HCT116 (cell line): Measurements from ENCODE around the gene SLC25A28. TPM values are rescaled to one million over a fixed set of nuclear protein-coding genes. Genes with fewer than 3 reads are reported as not detected.

Experiments used
- ATAC-seq: fragments of 200-7000 bp; cut with Tn5 transposase; 2 replicates; pipeline ENCODE4 v1.9.1; 2020; ENCODE audit warnings: mild to moderate bottlenecking, moderate library complexity
- BruUV-seq: library from RNA; stranded (reverse); fragments of 400-500 nt; replicated peaks from 2 replicates; lab custom pipeline; 2021; lab: Mats Ljungman, UMichigan
- CTCF ChIA-PET: fragments of 300-600 bp; sonication (Branson Sonifier 250); formaldehyde crosslinking; loops from one replicate; lab custom pipeline; 2021; ENCODE audit warnings: antibody characterized with exemption; lab: Charles Lee
- POLR2A ChIA-PET: fragments of 300-600, 350-600 bp; sonication (Branson Sonifier 250); formaldehyde crosslinking; loops from one replicate; lab custom pipeline; 2021; ENCODE audit warnings: antibody characterized with exemption; lab: Charles Lee
- RAD21 ChIA-PET, 2 experiments: fragments of 300-600 bp; sonication (Branson Sonifier 250); formaldehyde crosslinking; loops; one replicate each; lab custom pipeline; 2023; ENCODE audit warnings: low total read pairs in 2 of 2; ENCODE audit not compliant: uncharacterized antibody in 2 of 2, unreplicated experiment in 2 of 2, low non-redundant PET in 1 of 2; lab: Charles Lee
- DNase-seq: peaks from one replicate; pipeline ENCODE4 v3.0.0-alpha.2; 2010; ENCODE audit warnings: low read depth, low spot score
- H2AFZ ChIP-seq: fragments of 200-600 bp; shearing (Covaris generic), sonication (generic); 2 replicates; pipeline ENCODE4 v1.6.1; 2017; ENCODE audit warnings: low read depth, mixed run types, mixed read lengths, antibody characterized with exemption, low read length; ENCODE audit not compliant: poor library complexity, severe bottlenecking
- H3K27ac ChIP-seq: 2 replicates; pipeline ENCODE4 v1.5.1; 2012; ENCODE audit warnings: low read depth, low read length
- H3K27me3 ChIP-seq: fragments of 200-600 bp; sonication (generic); 2 replicates; pipeline ENCODE4 v1.6.1; 2016; ENCODE audit warnings: mixed run types, low read length, mixed read lengths; ENCODE audit not compliant: insufficient read depth
- H3K36me3 ChIP-seq, 2 experiments: fragments of 200-500 bp in 1 of 2; fragments of 200-600 bp in 1 of 2; sonication (Bioruptor generic) in 1 of 2; sonication (generic) in 1 of 2; 2 replicates each; pipeline versions ENCODE4 v1.5.1 to v1.6.1; 2014 to 2016; ENCODE audit warnings: low read length in 2 of 2, inconsistent platforms in 1 of 2, mixed read lengths in 1 of 2, mixed run types in 1 of 2; ENCODE audit not compliant: insufficient read depth in 2 of 2, control insufficient read depth in 1 of 2
- H3K4me1 ChIP-seq, 2 experiments: fragments of 200-600 bp in 1 of 2; sonication (generic) in 1 of 2; 2 replicates each; pipeline versions ENCODE4 v1.5.1 to v1.6.1; 2012 to 2017; ENCODE audit warnings: low read length in 2 of 2, inconsistent platforms in 1 of 2, mild to moderate bottlenecking in 1 of 2, mixed read lengths in 1 of 2, mixed run types in 1 of 2, moderate library complexity in 1 of 2; ENCODE audit not compliant: insufficient read depth in 2 of 2, control insufficient read depth in 1 of 2
- H3K4me2 ChIP-seq: fragments of 200-600 bp; sonication (generic); 2 replicates; pipeline ENCODE4 v1.6.1; 2017; ENCODE audit warnings: mixed run types, low read length, mixed read lengths
- H3K4me3 ChIP-seq, 2 experiments: fragments of 200-600 bp in 1 of 2; sonication (generic) in 1 of 2; replicated peaks in 1 of 2; 2 replicates each; pipeline ENCODE4 v1.5.1; 2011 to 2016; ENCODE audit warnings: low read length in 2 of 2, control low read depth in 1 of 2, low read depth in 1 of 2, mild to moderate bottlenecking in 1 of 2, mixed read lengths in 1 of 2, mixed run types in 1 of 2
- H3K79me2 ChIP-seq: fragments of 200-600 bp; sonication (generic); 2 replicates; pipeline ENCODE4 v1.6.1; 2017; ENCODE audit warnings: mild to moderate bottlenecking, mixed run types, low read length, moderate library complexity, mixed read lengths; ENCODE audit not compliant: insufficient read depth
- H3K9ac ChIP-seq: fragments of 200-600 bp; sonication (generic); 2 replicates; pipeline ENCODE4 v1.6.1; 2016; ENCODE audit warnings: low read length, mixed read lengths
- H3K9me2 ChIP-seq: fragments of 200-600 bp; sonication (generic), shearing (Covaris generic); 2 replicates; pipeline ENCODE4 v1.6.1; 2017; ENCODE audit warnings: mixed run types, mild to moderate bottlenecking, moderate library complexity; ENCODE audit not compliant: insufficient read depth
- H3K9me3 ChIP-seq, 2 experiments: fragments of 200-500 bp in 1 of 2; fragments of 200-600 bp in 1 of 2; sonication (Bioruptor generic) in 1 of 2; sonication (generic) in 1 of 2; 2 replicates each; pipeline ENCODE4 v1.6.1; 2014 to 2017; ENCODE audit warnings: low read length in 2 of 2, mixed read lengths in 2 of 2, inconsistent platforms in 1 of 2, low read depth in 1 of 2, mild to moderate bottlenecking in 1 of 2, mixed run types in 1 of 2, moderate library complexity in 1 of 2; ENCODE audit not compliant: control insufficient read depth in 1 of 2, insufficient read depth in 1 of 2
- H4K20me1 ChIP-seq: fragments of 200-600 bp; sonication (generic), shearing (Covaris generic); 2 replicates; pipeline ENCODE4 v1.6.1; 2017; ENCODE audit warnings: mixed run types, mild to moderate bottlenecking, moderate library complexity; ENCODE audit not compliant: insufficient read depth
- CBX3 ChIP-seq: IDR thresholded peaks from 2 replicates; pipeline ENCODE4 v1.6.1; 2012; ENCODE audit warnings: low read depth
- JUND ChIP-seq: IDR thresholded peaks from 2 replicates; pipeline ENCODE4 v1.6.1; 2012
- POLR2AphosphoS5 ChIP-seq: IDR thresholded peaks from 2 replicates; pipeline ENCODE4 v1.6.1; 2011; ENCODE audit warnings: mild to moderate bottlenecking, low read depth, low read length, moderate library complexity
- RAD21 ChIP-seq: IDR thresholded peaks from 2 replicates; pipeline ENCODE4 v1.6.1; 2012; ENCODE audit warnings: low read depth, mild to moderate bottlenecking
- SRF ChIP-seq: IDR thresholded peaks from 2 replicates; pipeline ENCODE4 v1.6.1; 2012; ENCODE audit warnings: low read depth
- ZNF274 ChIP-seq: fragments of 200-500 bp; sonication (Bioruptor generic); IDR thresholded peaks from 2 replicates; pipeline ENCODE4 v1.6.1; 2014; ENCODE audit warnings: mild to moderate bottlenecking, low read depth, low read length, inconsistent platforms
- intact Hi-C: fragments of 100-400 bp; cut with micrococcal nuclease; formaldehyde crosslinking; loops from 2 replicates; pipeline ENCODE4 v1.10.0; 2022
- total RNA-seq: library from RNA; stranded (reverse); gene quantifications from one replicate; pipeline ENCODE4 v1.2.1, GENCODE V29; 2021; ENCODE audit not compliant: unreplicated experiment
- TF ChIP-seq, protein P1 (sequence below): IDR thresholded peaks from 2 replicates; pipeline ENCODE4 v1.6.1; 2012; ENCODE audit warnings: low read depth

The SLC25A28 gene
- total RNA-seq, 1 experiment from 2014 or later, result 59.5 TPM

DNA sequence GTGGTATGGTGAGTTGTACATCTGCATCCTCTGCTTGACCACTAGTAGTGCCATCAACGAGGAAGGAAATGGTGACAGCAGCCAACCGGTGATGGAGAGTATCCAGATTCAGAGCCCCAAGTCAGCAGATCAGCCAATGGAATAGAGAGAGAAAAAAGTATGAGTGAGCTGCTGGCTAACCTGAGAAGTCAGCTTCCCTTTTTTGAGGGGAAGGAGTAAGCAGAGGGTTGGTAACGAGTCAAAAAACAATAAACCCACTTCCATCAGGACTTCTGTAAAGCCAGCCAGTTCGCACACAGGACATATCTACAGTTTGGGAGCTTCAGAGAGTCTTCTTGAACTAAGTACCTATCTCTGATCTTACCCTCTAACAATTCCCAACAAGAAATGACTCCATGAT is 8.9 kb downstream of the SLC25A28 start (continued):
- TF ChIP-seq ZNF274 (no peak), CBX3 (no peak), JUND (no peak), SRF (no peak)
- TF ChIP-seq, protein P1, sequence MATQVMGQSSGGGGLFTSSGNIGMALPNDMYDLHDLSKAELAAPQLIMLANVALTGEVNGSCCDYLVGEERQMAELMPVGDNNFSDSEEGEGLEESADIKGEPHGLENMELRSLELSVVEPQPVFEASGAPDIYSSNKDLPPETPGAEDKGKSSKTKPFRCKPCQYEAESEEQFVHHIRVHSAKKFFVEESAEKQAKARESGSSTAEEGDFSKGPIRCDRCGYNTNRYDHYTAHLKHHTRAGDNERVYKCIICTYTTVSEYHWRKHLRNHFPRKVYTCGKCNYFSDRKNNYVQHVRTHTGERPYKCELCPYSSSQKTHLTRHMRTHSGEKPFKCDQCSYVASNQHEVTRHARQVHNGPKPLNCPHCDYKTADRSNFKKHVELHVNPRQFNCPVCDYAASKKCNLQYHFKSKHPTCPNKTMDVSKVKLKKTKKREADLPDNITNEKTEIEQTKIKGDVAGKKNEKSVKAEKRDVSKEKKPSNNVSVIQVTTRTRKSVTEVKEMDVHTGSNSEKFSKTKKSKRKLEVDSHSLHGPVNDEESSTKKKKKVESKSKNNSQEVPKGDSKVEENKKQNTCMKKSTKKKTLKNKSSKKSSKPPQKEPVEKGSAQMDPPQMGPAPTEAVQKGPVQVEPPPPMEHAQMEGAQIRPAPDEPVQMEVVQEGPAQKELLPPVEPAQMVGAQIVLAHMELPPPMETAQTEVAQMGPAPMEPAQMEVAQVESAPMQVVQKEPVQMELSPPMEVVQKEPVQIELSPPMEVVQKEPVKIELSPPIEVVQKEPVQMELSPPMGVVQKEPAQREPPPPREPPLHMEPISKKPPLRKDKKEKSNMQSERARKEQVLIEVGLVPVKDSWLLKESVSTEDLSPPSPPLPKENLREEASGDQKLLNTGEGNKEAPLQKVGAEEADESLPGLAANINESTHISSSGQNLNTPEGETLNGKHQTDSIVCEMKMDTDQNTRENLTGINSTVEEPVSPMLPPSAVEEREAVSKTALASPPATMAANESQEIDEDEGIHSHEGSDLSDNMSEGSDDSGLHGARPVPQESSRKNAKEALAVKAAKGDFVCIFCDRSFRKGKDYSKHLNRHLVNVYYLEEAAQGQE, result no peak

- DNase-seq, result no peak
- H2AFZ ChIP-seq, result no peak overlapping the region
- POLR2A ChIA-PET, result no interaction called here
- 0 out of 2 replicates have a peak, but pooled peaks cover under 1% of the 10 kb centered on the region for H3K79me2 ChIP-seq
- no peaks in the 10 kb centered on the region for H3K27me3 ChIP-seq
- no peaks in the 10 kb centered on the region; the same call in 1 of the 2 replicates for H4K20me1 ChIP-seq
- intact Hi-C loops, result loop anchor here (5.0 kb wide), 1 partner anchor 1143 kb away; no protein-coding TSS in a partner anchor
- RAD21 ChIA-PET, result no interaction called here
- H3K9me2 ChIP-seq, result no peaks in the 10 kb centered on the region
- ATAC-seq, result no peak
- no peaks in the 10 kb centered on the region for H3K4me1 ChIP-seq
- TF ChIP-seq POLR2AphosphoS5 (peak; percentile 11; the same call in 1 of the 2 replicates), RAD21 (no peak)
- TF ChIP-seq, all 23 proteins: peak for 1
- BruUV-seq, result no TSS peak
- Histone ChIP-seq H3K36me3 (peaks cover 9 to 14% of the 10 kb centered on the region in 2 experiments; a peak in 2 of 4 replicates), H3K4me3 (no peak overlapping the region), H3K27ac (no peak overlapping the region), H3K4me2 (no peak overlapping the region), H3K9me3 (no peaks in the 10 kb centered on the region), H3K9ac (no peak overlapping the region)
- CTCF ChIA-PET, result interaction anchor here (1.3 to 1.8 kb wide), 2 partner anchors 49 to 174 kb away, joined by 5 read pairs; no protein-coding TSS in a partner anchor
These were observed 10.0 kb downstream of the SLC25A28 start for GRCh38 chr10:99610221-99610620.
